ENCODE results near the gene G6PD.
"Not testable (repeated sequence)": the region's sequence is repeated elsewhere in the genome, so short reads cannot be mapped to it uniquely, and the experiment has no call there.

The G6PD gene

DNA sequence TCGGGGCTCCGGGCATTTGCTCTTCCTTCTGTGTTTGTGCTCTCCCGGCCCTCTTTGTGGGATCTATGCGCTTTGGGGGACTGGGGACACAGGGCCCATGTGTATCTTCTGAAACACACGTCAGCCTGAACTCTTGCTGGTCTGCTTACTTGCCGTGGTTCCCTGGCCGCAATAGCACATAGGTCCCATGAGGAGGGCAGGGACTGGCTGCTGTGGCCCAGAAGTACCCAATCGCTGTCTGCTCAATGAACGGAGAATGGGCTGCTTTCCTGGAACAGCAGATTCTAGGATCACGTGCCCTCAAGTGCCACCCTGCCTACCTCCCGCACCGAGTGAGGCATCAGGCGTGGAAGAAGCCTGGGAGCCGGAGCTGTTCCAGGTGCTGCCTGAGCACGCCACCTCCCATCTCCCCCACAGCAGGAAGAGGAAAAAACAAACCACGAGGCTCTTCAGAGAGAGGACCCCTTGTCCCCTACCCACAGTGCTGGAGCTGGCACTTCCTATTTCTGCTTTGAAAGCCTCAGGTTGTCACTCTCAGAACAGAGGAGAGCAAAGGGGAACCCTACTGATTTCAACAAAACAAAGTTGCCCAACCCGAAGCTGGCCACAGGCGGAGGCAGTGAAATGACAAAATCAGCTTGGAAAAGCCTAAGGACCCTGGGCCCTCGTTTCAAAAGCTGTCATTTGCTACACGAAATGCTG lies 3.8 kb downstream of the G6PD start:
- H3K4me3 ChIP-seq (replicated peaks; ENCODE audit: low read depth, low read length), result no peak overlapping the region
- DNase-seq (ENCODE audit: extremely low read depth, low read depth), result no peak
- TF ChIP-seq, protein P1, sequence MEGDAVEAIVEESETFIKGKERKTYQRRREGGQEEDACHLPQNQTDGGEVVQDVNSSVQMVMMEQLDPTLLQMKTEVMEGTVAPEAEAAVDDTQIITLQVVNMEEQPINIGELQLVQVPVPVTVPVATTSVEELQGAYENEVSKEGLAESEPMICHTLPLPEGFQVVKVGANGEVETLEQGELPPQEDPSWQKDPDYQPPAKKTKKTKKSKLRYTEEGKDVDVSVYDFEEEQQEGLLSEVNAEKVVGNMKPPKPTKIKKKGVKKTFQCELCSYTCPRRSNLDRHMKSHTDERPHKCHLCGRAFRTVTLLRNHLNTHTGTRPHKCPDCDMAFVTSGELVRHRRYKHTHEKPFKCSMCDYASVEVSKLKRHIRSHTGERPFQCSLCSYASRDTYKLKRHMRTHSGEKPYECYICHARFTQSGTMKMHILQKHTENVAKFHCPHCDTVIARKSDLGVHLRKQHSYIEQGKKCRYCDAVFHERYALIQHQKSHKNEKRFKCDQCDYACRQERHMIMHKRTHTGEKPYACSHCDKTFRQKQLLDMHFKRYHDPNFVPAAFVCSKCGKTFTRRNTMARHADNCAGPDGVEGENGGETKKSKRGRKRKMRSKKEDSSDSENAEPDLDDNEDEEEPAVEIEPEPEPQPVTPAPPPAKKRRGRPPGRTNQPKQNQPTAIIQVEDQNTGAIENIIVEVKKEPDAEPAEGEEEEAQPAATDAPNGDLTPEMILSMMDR (IDR thresholded peaks at IDR 0.05; ENCODE audit: low read depth, low read length, missing control alignments), result no peak

- TF ChIP-seq, protein P1 (IDR thresholded peaks at IDR 0.05; ENCODE audit: low read depth, low read length, missing control alignments), result no peak
- DNase-seq (ENCODE audit: extremely low read depth, low read depth), result peak; percentile 67
- H3K4me3 ChIP-seq (replicated peaks; ENCODE audit: low read depth, low read length), result no peak overlapping the region
These were observed 4.5 kb downstream of the G6PD start for GRCh38 chrX:154541896-154542722.

- TF ChIP-seq, protein P1 (IDR thresholded peaks at IDR 0.05; ENCODE audit: low read depth, low read length, missing control alignments), result no peak
- DNase-seq (ENCODE audit: extremely low read depth, low read depth), result no peak
- H3K4me3 ChIP-seq (replicated peaks; ENCODE audit: low read depth, low read length), result no peak overlapping the region
These were observed 5.1 kb downstream of the G6PD start for GRCh38 chrX:154541589-154541895.

- TF ChIP-seq, protein P1 (IDR thresholded peaks at IDR 0.05; ENCODE audit: low read depth, low read length, missing control alignments), result no peak
- H3K4me3 ChIP-seq (replicated peaks; ENCODE audit: low read depth, low read length), result no peak overlapping the region
- DNase-seq (ENCODE audit: extremely low read depth, low read depth), result no peak
These were observed 5.6 kb downstream of the G6PD start for GRCh38 chrX:154540897-154541535.

DNA sequence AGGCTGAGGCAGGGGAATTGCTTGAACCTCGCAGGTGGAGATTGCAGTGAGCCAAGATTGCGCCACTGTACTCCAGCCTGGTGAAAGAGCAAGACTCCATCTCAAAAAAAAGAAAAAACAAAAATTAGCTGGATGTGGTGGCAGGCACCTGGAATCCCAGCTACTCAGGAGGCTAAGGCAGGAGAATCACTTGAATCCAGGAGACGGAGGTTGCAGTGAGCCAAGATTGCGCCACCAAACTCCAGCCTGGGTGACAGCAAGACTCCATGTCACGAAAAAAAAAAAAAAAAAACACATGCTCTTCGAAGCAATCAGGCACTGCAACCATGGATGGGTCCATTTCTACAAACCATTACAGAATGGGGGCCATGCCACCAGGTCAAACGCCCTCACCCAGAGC lies 6.3 kb downstream of the G6PD start:
- not testable (repeated sequence) for DNase-seq (ENCODE audit: extremely low read depth, low read depth); H3K4me3 ChIP-seq (replicated peaks; ENCODE audit: low read depth, low read length)

GRCh38 chrX:154539077-154539476 lies 7.6 kb downstream of the G6PD start:
- no peak for DNase-seq (ENCODE audit: extremely low read depth, low read depth)
- TF ChIP-seq, protein P1 (IDR thresholded peaks at IDR 0.05; ENCODE audit: low read depth, low read length, missing control alignments), result no peak

GRCh38 chrX:154535892-154536291 lies 10.8 kb downstream of the G6PD start:
- no peak overlapping the region for H3K4me3 ChIP-seq (replicated peaks; ENCODE audit: low read depth, low read length)
- TF ChIP-seq, protein P1 (IDR thresholded peaks at IDR 0.05; ENCODE audit: low read depth, low read length, missing control alignments), result no peak
- DNase-seq (ENCODE audit: extremely low read depth, low read depth), result no peak

More at GRCh38 chrX:154539077-154539476, 7.6 kb downstream of the G6PD start:
- no peak overlapping the region for H3K4me3 ChIP-seq (replicated peaks; ENCODE audit: low read depth, low read length)

Measured in HFF-Myc (cell line).